Measurements from ENCODE around the gene COPZ1.

COPZ1 gene

GRCh38 chr12:54377007-54377406 is 52.1 kb downstream of the COPZ1 start:
- DNase-seq (ENCODE audit: low read depth in 3 of 3) = no peak

GRCh38 chr12:54377797-54378515 is 53.0 kb downstream of the COPZ1 start:
- DNase-seq (ENCODE audit: low read depth in 3 of 3) = no peak

- DNase-seq (ENCODE audit: low read depth in 3 of 3) = no peak
Observed at GRCh38 chr12:54378796-54379397, 54.0 kb downstream of the COPZ1 start.

- peak; percentile 77 to 83 (median 79) for DNase-seq (ENCODE audit: low read depth in 3 of 3)
Observed at GRCh38 chr12:54379398-54380201, 54.7 kb downstream of the COPZ1 start.

GRCh38 chr12:54381136-54381535 is 56.2 kb downstream of the COPZ1 start:
- DNase-seq (ENCODE audit: low read depth in 3 of 3) = no peak

GRCh38 chr12:54383041-54383609 is 58.2 kb downstream of the COPZ1 start:
- DNase-seq (ENCODE audit: low read depth in 3 of 3) = no peak

- no peak for DNase-seq (ENCODE audit: low read depth in 3 of 3)
Observed at GRCh38 chr12:54384591-54385041, 59.7 kb downstream of the COPZ1 start, which contains the start of gene ZNF385A. TSS of gene ZNF385A (minus strand) at chr12:54384733. CDS start at chr12:54384514, 219 bp downstream.

GRCh38 chr12:54385251-54385914 is 60.5 kb downstream of the COPZ1 start:
- DNase-seq (ENCODE audit: low read depth in 3 of 3) = no peak

GRCh38 chr12:54386403-54387113 is 61.6 kb downstream of the COPZ1 start:
- DNase-seq (ENCODE audit: low read depth in 3 of 3) = no peak

GRCh38 chr12:54387114-54387467 is 62.2 kb downstream of the COPZ1 start:
- DNase-seq (ENCODE audit: low read depth in 3 of 3) = no peak

- DNase-seq (ENCODE audit: low read depth in 3 of 3) = no peak
Observed at GRCh38 chr12:54388237-54389133, 63.6 kb downstream of the COPZ1 start.

GRCh38 chr12:54389134-54389508 is 64.2 kb downstream of the COPZ1 start:
- no peak for DNase-seq (ENCODE audit: low read depth in 3 of 3)

GRCh38 chr12:54389607-54390175 is 64.8 kb downstream of the COPZ1 start:
- no peak for DNase-seq (ENCODE audit: low read depth in 3 of 3)

GRCh38 chr12:54390176-54390667 is 65.3 kb downstream of the COPZ1 start:
- DNase-seq (ENCODE audit: low read depth in 3 of 3) = no peak

GRCh38 chr12:54390668-54391551 is 66.0 kb downstream of the COPZ1 start:
- DNase-seq (ENCODE audit: low read depth in 3 of 3) = peak; percentile 52 to 54 (median 53)

- DNase-seq (ENCODE audit: low read depth in 3 of 3) = no peak
Observed at GRCh38 chr12:54392485-54393206, 67.7 kb downstream of the COPZ1 start.

- DNase-seq (ENCODE audit: low read depth in 3 of 3) = no peak
Observed at GRCh38 chr12:54393207-54393609, 68.3 kb downstream of the COPZ1 start.

- no peak for DNase-seq (ENCODE audit: low read depth in 3 of 3)
Observed at GRCh38 chr12:54393743-54394142, 68.8 kb downstream of the COPZ1 start.
